Muscle of leg (tissue), 11 donors: ENCODE results near the gene NFATC3. TPM values are rescaled to one million over a fixed set of nuclear protein-coding genes. Genes with fewer than 3 reads are reported as not detected.
A peak's percentile ranks its signal among the peaks of the same experiment; 100 is the strongest.

ENCODE experiments used
- DNase-seq: peaks from one replicate; pipeline ENCODE4 v3.0.0; 2013
- H3K27ac ChIP-seq: one replicate; pipeline ENCODE4 v1.5.1; 2013; ENCODE audit warnings: mild to moderate bottlenecking, low read length, control low read depth
- H3K27me3 ChIP-seq: one replicate; pipeline ENCODE4 v1.6.1; 2013; ENCODE audit warnings: low read length; ENCODE audit not compliant: control insufficient read depth, insufficient read depth
- H3K36me3 ChIP-seq: one replicate; pipeline ENCODE4 v1.6.1; 2013; ENCODE audit warnings: low read length; ENCODE audit not compliant: control insufficient read depth, insufficient read depth
- H3K4me1 ChIP-seq: one replicate; pipeline ENCODE4 v1.6.1; 2013; ENCODE audit warnings: low read length; ENCODE audit not compliant: control insufficient read depth, insufficient read depth
- H3K4me3 ChIP-seq: one replicate; pipeline ENCODE4 v1.5.1; 2013; ENCODE audit warnings: low read length, control low read depth
- H3K9me3 ChIP-seq: replicated peaks from 2 replicates; pipeline ENCODE4 v1.6.1; 2013; ENCODE audit warnings: low read depth, low read length; ENCODE audit not compliant: control insufficient read depth
- WGBS: methylation state at CpG from one replicate; pipeline ENCODE4 v1.1.5; 2013; ENCODE audit warnings: missing lambda C conversion rate; ENCODE audit not compliant: insufficient coverage; 5-methylcytosine and 5-hydroxymethylcytosine counted together
- polyA plus RNA-seq, 8 donors: library from polyadenylated mRNA; unstranded; fragments of 120-200 nt; gene quantifications; one replicate each; pipeline versions ENCODE4 v1.2.1 to v1.2.3, GENCODE V29; 2013; ENCODE audit warnings: inconsistent platforms in 1 of 8, low replicate concordance in 1 of 8; ENCODE audit not compliant: insufficient read length in 8 of 8, insufficient read depth in 1 of 8
- total RNA-seq: library from RNA; stranded (reverse); fragments of 120-200 nt; gene quantifications from one replicate; pipeline ENCODE4 v1.2.4, GENCODE V29; 2013

Gene NFATC3
- total and polyA plus RNA-seq, 9 donors = 22.0 to 39.0 (median 26.0) TPM

DNA sequence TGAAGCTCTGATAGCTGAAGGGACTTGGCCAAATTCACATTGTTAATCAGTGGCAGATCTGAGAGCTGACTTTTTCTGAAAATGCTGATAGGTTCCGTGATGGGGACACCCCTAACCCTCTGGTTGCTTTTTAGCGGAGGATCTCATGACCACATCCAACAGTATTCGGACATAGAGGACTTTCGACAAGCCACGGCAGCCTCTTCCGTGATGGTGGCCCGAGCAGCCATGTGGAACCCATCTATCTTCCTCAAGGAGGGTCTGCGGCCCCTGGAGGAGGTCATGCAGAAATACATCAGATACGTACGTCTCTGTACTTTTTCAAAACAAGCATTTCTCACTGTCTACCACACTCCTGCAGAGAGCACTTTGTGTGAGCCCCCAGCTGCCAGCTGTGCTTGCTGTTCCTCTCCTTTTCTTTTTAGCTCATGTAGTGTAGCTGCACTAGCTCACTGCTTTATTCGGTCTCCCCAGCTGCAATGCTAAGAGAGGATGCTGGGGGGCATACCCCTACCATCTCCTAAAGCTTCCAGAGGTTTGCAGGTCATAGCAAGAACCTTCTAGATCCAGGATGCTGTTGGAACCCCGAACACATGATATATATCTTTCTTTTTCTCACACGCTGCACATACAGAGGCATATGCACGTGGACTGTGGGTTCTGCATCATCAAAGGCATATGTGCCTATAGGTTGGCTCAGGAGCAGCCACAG lies 14.2 kb upstream of the NFATC3 start:
- Histone ChIP-seq H3K27ac (no peak overlapping the region), H3K36me3 (peaks cover 57% of the 10 kb centered on the region), H3K4me1 (peaks cover 76% of the 10 kb centered on the region), H3K4me3 (no peak overlapping the region), H3K9me3 (no peaks in the 10 kb centered on the region), H3K27me3 (no peaks in the 10 kb centered on the region)
- no peak for DNase-seq
- 85% methylated on average over 10 of the region's 14 CpGs for WGBS

- peaks cover 76% of the 10 kb centered on the region for H3K4me1 ChIP-seq
- no peak overlapping the region for H3K27ac ChIP-seq
- no peak for DNase-seq
- no peaks in the 10 kb centered on the region for H3K9me3 ChIP-seq
- peaks cover 58% of the 10 kb centered on the region for H3K36me3 ChIP-seq
- no peak overlapping the region for H3K4me3 ChIP-seq
- WGBS = no CpG with 5 or more reads among the region's 1 CpG
- no peaks in the 10 kb centered on the region for H3K27me3 ChIP-seq
These were observed 13.7 kb upstream of the NFATC3 start for GRCh38 chr16:68071518-68071901.

GRCh38 chr16:68072038-68072695 lies 13.0 kb upstream of the NFATC3 start:
- WGBS = 57% methylated on average over 3 of the region's 9 CpGs
- peak; percentile 71 for DNase-seq
- Histone ChIP-seq H3K36me3 (peaks cover 59% of the 10 kb centered on the region), H3K27me3 (no peaks in the 10 kb centered on the region), H3K9me3 (no peaks in the 10 kb centered on the region), H3K27ac (no peak overlapping the region), H3K4me1 (peaks cover 75% of the 10 kb centered on the region), H3K4me3 (no peak overlapping the region)

DNA sequence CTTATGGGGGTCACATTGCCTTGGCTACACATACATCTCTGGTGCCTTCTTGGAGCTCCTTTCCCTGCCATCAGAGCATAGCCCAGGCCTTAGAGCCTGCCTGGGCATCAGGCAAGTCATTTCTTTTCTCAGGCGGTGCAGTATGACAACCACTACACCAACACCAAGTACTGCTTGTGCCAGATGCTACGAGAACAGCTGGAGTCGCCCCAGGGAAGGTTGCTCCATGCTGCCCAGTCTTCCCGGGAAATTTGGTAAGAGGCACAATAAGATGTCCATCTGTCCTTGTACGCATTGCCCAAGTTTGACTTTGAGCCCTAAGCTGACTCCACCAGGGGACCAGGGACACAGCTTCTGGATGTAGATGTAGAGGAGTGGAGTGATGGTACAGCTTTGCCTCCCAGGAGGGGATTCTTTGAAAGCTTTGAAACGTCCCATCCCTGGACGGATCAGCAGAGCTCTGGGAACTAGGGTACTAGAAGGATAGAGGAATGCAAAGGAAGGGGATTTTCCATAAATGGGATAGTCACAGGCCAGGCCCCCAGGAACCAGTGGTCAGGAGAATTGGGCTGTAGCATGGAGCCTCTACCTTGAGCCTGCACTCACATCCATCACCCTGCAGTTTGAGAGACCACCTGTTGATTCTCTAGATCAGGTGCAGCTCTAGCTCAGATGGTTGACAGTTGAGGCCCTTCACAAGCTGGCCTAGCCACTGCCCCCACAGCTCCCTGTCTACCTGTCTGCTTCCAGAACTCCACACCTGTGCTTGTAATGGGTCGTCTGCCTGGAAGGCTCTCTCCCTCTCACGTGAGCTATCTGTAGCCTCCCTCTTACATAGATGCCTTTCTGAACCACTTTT lies 11.0 kb upstream of the NFATC3 start:
- Histone ChIP-seq H3K36me3 (peaks cover 76% of the 10 kb centered on the region), H3K9me3 (no peaks in the 10 kb centered on the region), H3K27ac (no peak overlapping the region), H3K27me3 (no peaks in the 10 kb centered on the region), H3K4me1 (peaks cover 67% of the 10 kb centered on the region), H3K4me3 (no peak overlapping the region)
- DNase-seq = no peak
- 92% methylated on average over 9 of the region's 9 CpGs for WGBS

DNA sequence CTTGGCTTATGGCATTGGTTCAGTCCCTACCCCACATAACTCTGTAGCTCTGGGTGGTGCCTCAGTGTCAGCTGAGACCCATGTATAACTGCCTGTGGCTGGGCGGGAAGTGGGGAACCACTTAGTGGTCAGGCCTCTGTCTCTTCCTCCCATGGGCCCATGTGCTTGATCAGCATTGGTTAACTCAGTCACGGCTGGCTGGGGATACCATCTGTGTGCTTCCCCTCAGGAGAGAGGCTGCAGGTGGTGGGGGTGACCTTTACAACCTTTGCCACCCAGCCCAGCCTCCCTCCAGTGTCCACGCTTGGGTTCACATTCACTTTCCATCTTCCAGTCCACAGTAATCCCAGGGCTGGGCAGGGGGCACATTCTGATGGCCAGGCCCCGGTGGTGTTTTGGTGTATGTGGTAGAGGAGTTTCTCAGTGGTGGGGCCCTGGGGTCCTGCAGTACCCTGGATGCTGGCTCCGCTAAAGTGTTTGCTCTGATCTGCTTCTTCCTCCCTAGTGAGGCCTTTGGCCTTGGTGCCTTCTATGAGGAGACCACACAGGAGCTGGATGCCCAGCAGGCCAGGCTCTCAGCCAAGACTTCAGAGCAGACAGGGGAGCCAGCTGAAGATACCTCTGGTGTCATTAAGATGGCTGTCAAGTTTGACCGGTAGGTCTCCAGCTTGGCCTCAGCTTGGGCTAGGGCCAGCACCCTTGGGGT lies 10.2 kb upstream of the NFATC3 start:
- H3K9me3 ChIP-seq = no peaks in the 10 kb centered on the region
- H3K27ac ChIP-seq = no peak overlapping the region
- DNase-seq = no peak
- WGBS = 87% methylated on average over 3 of the region's 6 CpGs
- no peak overlapping the region for H3K4me3 ChIP-seq
- H3K27me3 ChIP-seq = no peaks in the 10 kb centered on the region
- H3K36me3 ChIP-seq = peaks cover 71% of the 10 kb centered on the region
- H3K4me1 ChIP-seq = peaks cover 67% of the 10 kb centered on the region

DNA sequence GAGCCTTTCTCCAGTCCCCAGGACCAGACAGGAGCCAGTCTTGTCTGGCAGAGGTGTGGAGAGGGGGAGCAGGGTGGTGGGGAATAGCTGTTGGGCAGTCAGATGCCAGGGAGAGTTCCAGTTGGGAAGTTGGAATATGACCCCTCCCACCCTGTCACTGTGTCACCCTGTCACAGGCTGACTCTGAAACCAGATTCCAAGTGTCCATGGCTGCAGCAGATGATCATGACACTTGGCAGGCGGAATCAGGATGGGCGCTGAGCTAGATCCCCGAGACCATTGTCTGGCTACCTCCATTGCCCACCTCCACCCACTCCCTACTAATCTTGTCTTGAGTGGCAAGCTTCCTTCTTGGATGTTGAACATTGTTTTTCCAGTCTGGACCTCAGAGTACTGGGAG lies 9.2 kb upstream of the NFATC3 start:
- no peak overlapping the region for H3K4me3 ChIP-seq
- no peaks in the 10 kb centered on the region for H3K9me3 ChIP-seq
- peaks cover 65% of the 10 kb centered on the region for H3K4me1 ChIP-seq
- 87% methylated on average over 3 of the region's 3 CpGs for WGBS
- DNase-seq = no peak
- H3K27me3 ChIP-seq = no peaks in the 10 kb centered on the region
- H3K36me3 ChIP-seq = peaks cover 61% of the 10 kb centered on the region
- H3K27ac ChIP-seq = no peak overlapping the region

DNA sequence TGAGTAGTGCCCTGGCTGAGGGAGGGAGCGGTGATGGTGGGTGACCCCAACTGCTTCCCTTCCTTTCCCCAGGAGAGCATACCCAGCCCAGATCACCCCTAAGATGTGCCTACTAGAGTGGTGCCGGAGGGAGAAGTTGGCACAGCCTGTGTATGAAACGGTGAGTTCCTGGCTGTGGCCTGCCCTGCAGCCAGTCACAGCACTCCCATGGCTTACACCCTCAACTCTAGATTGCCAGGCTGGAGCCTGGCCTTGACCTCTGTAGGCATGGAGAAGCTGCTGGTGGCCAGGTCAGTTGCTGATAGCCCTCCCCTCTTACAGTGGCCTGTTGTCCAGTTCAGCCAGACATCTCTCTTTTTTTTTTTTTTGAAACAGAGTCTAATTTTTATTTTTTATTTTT lies 8.6 kb upstream of the NFATC3 start:
- peaks cover 64% of the 10 kb centered on the region for H3K4me1 ChIP-seq
- WGBS = 93% methylated on average over 2 of the region's 3 CpGs
- no peak overlapping the region for H3K4me3 ChIP-seq
- no peaks in the 10 kb centered on the region for H3K9me3 ChIP-seq
- no peak overlapping the region for H3K27ac ChIP-seq
- no peak for DNase-seq
- no peaks in the 10 kb centered on the region for H3K27me3 ChIP-seq
- peaks cover 57% of the 10 kb centered on the region for H3K36me3 ChIP-seq

DNA sequence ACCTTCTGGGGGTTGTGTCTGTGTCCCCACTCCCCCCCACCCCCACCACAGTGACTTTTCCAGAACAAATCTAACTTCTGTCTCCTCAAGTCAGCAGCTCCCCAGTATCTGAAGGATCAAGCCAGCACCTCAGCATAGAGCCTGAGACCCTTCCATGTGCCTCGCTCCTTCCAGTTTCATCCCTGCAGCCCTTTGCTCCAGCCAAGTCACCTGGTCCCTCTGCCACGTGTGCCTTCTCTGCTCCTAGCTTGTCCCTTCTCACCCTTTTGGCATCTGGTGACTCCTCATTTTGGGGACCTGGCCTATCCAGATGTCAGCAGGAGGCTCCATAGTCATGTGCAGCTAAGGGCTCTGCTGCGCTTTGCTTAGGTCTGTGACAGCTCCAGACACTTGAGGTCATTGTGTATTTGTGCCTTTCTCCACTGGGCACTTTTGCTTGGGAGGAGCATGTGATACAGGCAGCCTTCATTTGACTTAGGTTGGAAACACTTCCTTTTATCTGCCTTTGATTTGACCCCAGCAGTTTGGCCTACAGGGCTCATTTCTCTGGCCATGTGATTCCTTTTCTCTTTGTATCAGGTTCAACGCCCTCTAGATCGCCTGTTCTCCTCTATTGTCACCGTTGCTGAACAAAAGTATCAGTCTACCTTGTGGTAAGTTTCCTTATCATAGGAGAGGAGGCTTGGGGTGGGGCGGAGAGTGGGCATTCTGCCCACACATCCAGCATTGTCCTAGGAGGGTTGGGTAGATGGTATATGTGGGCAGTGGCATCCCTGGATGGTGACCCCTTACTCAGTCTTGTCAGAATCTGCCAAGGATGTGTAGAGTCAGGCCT lies 7.1 kb upstream of the NFATC3 start:
- H3K9me3 ChIP-seq = no peaks in the 10 kb centered on the region
- H3K27me3 ChIP-seq = no peaks in the 10 kb centered on the region
- peaks cover 48% of the 10 kb centered on the region for H3K36me3 ChIP-seq
- WGBS = 82% methylated on average over 3 of the region's 7 CpGs
- H3K4me3 ChIP-seq = no peak overlapping the region
- no peak for DNase-seq
- peaks cover 64% of the 10 kb centered on the region for H3K4me1 ChIP-seq
- no peak overlapping the region for H3K27ac ChIP-seq

DNA sequence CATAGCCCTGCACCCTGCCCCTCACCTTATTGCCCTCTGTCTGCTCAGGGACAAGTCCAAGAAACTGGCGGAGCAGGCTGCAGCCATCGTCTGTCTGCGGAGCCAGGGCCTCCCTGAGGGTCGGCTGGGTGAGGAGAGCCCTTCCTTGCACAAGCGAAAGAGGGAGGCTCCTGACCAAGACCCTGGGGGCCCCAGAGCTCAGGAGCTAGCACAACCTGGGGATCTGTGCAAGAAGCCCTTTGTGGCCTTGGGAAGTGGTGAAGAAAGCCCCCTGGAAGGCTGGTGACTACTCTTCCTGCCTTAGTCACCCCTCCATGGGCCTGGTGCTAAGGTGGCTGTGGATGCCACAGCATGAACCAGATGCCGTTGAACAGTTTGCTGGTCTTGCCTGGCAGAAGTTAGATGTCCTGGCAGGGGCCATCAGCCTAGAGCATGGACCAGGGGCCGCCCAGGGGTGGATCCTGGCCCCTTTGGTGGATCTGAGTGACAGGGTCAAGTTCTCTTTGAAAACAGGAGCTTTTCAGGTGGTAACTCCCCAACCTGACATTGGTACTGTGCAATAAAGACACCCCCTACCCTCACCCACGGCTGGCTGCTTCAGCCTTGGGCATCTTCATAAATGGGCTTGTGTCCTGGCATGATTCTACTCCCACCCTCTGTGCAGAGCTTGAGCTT lies 6.3 kb upstream of the NFATC3 start:
- Histone ChIP-seq H3K9me3 (no peaks in the 10 kb centered on the region), H3K27me3 (no peaks in the 10 kb centered on the region), H3K27ac (no peak overlapping the region), H3K4me1 (peaks cover 71% of the 10 kb centered on the region), H3K36me3 (peaks cover 44% of the 10 kb centered on the region), H3K4me3 (no peak overlapping the region)
- DNase-seq = no peak
- 92% methylated on average over 7 of the region's 8 CpGs for WGBS
